ENCODE measurements around the gene MAPRE2. TPM values are rescaled to one million over a fixed set of nuclear protein-coding genes. Genes with fewer than 3 reads are reported as not detected.

MAPRE2 gene
- total RNA-seq, 1 donor from 2014 or later: 23.4 TPM

DNA sequence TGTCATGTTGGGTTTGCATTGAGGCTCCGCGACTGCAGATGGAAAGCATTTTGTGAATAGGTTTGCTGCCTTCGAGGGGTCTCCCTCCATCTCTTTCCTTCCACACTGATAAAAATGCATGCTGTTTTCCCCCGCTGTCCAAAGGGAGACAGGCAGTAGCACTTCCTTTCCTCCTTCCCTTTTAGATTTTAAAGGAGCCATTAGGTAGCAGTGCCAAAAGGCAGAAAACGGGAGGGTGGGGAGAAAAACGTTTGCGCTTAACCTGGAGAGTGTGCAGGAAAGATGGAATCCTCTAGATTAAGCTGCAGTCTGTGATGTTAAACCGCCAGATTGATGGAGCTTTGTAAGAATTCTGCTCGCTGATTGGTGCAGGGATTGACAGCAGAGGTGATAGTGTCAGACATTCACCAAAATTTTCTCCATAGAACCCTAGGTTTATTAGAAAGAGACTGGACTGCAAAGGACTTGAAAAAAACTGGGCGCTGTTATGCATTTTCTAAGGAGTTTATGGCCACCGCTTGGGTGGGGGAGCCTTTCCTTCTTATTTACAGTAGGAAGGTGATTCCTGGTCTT, 688 bp downstream of the MAPRE2 start:
- no peaks in the 10 kb centered on the region for H3K36me3 Mint-ChIP-seq (ENCODE audit: low read depth)
- no peaks in the 10 kb centered on the region for H3K9me3 Mint-ChIP-seq (ENCODE audit: low read depth)
- peak overlapping the region; percentile 87 for H3K27ac Mint-ChIP-seq (ENCODE audit: unreplicated experiment)
- no peaks in the 10 kb centered on the region for H3K27me3 Mint-ChIP-seq (ENCODE audit: low read depth)
- DNase-seq (ENCODE audit: low spot score): no peak
- H3K4me1 Mint-ChIP-seq (ENCODE audit: low read depth): peaks cover 43% of the 10 kb centered on the region
- TF ChIP-seq, protein P1, sequence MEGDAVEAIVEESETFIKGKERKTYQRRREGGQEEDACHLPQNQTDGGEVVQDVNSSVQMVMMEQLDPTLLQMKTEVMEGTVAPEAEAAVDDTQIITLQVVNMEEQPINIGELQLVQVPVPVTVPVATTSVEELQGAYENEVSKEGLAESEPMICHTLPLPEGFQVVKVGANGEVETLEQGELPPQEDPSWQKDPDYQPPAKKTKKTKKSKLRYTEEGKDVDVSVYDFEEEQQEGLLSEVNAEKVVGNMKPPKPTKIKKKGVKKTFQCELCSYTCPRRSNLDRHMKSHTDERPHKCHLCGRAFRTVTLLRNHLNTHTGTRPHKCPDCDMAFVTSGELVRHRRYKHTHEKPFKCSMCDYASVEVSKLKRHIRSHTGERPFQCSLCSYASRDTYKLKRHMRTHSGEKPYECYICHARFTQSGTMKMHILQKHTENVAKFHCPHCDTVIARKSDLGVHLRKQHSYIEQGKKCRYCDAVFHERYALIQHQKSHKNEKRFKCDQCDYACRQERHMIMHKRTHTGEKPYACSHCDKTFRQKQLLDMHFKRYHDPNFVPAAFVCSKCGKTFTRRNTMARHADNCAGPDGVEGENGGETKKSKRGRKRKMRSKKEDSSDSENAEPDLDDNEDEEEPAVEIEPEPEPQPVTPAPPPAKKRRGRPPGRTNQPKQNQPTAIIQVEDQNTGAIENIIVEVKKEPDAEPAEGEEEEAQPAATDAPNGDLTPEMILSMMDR (IDR thresholded peaks at IDR 0.05): no peak
- H3K4me3 Mint-ChIP-seq (ENCODE audit: unreplicated experiment): peak overlapping the region; percentile 95

DNA sequence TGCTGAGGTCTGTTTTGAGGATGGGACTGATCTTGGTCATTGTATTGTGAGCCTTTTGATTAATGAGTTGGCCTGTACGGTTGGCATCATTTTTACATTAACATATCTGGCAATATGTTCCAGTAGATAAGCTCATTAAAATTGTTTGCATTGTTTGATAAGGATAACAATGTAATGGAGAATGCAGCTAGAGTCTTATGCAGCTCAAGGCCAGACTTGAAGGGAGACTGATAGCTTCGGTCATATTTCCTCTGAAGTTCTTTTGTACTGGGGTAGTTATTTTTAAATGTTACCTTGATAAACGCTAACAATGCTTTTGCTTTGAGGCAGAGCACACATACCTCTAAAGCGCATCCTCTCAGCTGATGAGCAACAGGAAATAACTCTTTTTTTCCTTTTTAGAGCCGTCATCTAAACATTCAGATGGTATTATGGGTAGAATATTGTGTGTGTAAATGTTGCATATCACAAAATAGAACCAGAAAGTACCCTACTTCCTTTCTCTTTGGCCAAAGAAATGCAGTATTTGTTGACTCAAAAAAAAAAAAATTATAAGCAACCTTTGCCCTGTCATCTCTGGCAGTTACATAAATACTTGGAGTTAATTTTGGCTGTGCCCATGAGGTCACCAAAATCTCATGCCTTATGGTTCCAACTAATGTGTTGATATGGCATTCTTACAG, 1.3 kb downstream of the MAPRE2 start:
- no peaks in the 10 kb centered on the region for H3K27me3 Mint-ChIP-seq (ENCODE audit: low read depth)
- H3K9me3 Mint-ChIP-seq (ENCODE audit: low read depth): no peaks in the 10 kb centered on the region
- TF ChIP-seq, protein P1 (IDR thresholded peaks at IDR 0.05): no peak
- H3K4me1 Mint-ChIP-seq (ENCODE audit: low read depth): peaks cover 43% of the 10 kb centered on the region
- H3K4me3 Mint-ChIP-seq (ENCODE audit: unreplicated experiment): peak overlapping the region; percentile 95
- H3K27ac Mint-ChIP-seq (ENCODE audit: unreplicated experiment): peak overlapping the region; percentile 43
- DNase-seq (ENCODE audit: low spot score): no peak
- no peaks in the 10 kb centered on the region for H3K36me3 Mint-ChIP-seq (ENCODE audit: low read depth)

- Mint-ChIP-seq H3K4me3 (ENCODE audit: unreplicated experiment) (peak overlapping the region; percentile 95), H3K9me3 (ENCODE audit: low read depth) (peaks cover 2% of the 10 kb centered on the region), H3K27me3 (ENCODE audit: low read depth) (no peaks in the 10 kb centered on the region), H3K27ac (ENCODE audit: unreplicated experiment) (peak overlapping the region; percentile 38), H3K36me3 (ENCODE audit: low read depth) (peaks cover 3% of the 10 kb centered on the region), H3K4me1 (ENCODE audit: low read depth) (peaks cover 43% of the 10 kb centered on the region)
- no peak for DNase-seq (ENCODE audit: low spot score)
- TF ChIP-seq, protein P1 (IDR thresholded peaks at IDR 0.05): no peak
Observed at GRCh38 chr18:35043207-35043606, 2.0 kb downstream of the MAPRE2 start.

DNA sequence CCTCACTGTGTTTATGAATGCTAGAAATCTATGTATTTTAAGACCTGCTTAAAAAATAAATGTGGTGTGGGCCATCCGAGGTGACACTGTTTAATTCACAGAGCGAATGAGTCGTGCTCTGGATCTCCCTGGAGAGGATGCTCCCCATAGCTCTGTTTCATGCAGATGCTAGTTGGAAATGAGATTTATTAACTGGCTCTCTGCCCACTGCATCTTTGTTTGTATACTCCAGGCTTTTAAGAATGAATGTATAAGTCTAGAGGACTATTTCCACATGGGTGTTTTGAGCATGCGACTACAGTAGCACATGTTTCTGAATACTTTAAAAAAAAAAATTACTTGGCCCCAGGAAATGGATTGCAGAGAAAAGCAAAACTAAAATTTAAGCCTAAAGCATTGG, 3.9 kb downstream of the MAPRE2 start:
- Mint-ChIP-seq H3K36me3 (ENCODE audit: low read depth) (peaks cover 3% of the 10 kb centered on the region), H3K27ac (ENCODE audit: unreplicated experiment) (no peak overlapping the region), H3K4me3 (ENCODE audit: unreplicated experiment) (no peak overlapping the region), H3K27me3 (ENCODE audit: low read depth) (no peaks in the 10 kb centered on the region), H3K9me3 (ENCODE audit: low read depth) (peaks cover 2% of the 10 kb centered on the region), H3K4me1 (ENCODE audit: low read depth) (peaks cover 55% of the 10 kb centered on the region)
- DNase-seq (ENCODE audit: low spot score): no peak
- TF ChIP-seq, protein P1 (IDR thresholded peaks at IDR 0.05): no peak

DNA sequence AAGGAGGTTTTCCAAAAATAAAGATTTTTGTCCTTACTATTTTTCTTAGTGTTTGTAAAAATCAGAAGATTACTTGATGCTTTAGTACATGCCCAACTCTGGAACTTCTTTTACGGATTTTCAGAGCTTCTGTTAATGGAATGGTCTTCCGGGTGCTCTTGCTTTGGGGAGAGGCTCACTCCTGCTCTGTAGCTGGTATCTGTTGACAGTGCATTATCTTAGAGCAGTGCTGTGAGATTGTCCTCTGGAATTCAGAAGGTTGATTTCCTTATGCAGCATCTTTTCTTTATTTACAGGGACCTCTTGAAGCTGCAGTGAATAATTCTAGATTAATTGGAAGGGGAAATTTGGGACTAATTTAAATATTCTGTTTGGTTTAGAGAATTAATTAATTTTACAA, 4.6 kb downstream of the MAPRE2 start:
- Mint-ChIP-seq H3K4me3 (ENCODE audit: unreplicated experiment) (no peak overlapping the region), H3K36me3 (ENCODE audit: low read depth) (peaks cover 3% of the 10 kb centered on the region), H3K27ac (ENCODE audit: unreplicated experiment) (no peak overlapping the region), H3K9me3 (ENCODE audit: low read depth) (peaks cover 2% of the 10 kb centered on the region), H3K27me3 (ENCODE audit: low read depth) (no peaks in the 10 kb centered on the region), H3K4me1 (ENCODE audit: low read depth) (peaks cover 60% of the 10 kb centered on the region)
- no peak for DNase-seq (ENCODE audit: low spot score)
- TF ChIP-seq, protein P1 (IDR thresholded peaks at IDR 0.05): no peak

Data from chondrocyte (in vitro differentiated cells).